Glomerular visceral epithelial cell (primary cell): ENCODE results near the gene C11orf71.

Source experiments
- DNase-seq: peaks from one replicate; pipeline ENCODE4 v3.0.0-alpha.2; 2016; ENCODE audit errors: extremely low spot score

Gene C11orf71

GRCh38 chr11:114399490-114400215, 658 bp downstream of the C11orf71 start:
- no peak for DNase-seq

- no peak for DNase-seq
Observed at GRCh38 chr11:114398303-114398920, 1.9 kb downstream of the C11orf71 start.

GRCh38 chr11:114397349-114397982, 2.8 kb downstream of the C11orf71 start:
- no peak for DNase-seq

- no peak for DNase-seq
Observed at GRCh38 chr11:114396916-114397315, 3.4 kb downstream of the C11orf71 start.

- DNase-seq: peak; percentile 14
Observed at GRCh38 chr11:114395736-114396135, 4.6 kb downstream of the C11orf71 start.

GRCh38 chr11:114392735-114393667, 7.3 kb downstream of the C11orf71 start:
- DNase-seq: no peak

GRCh38 chr11:114386545-114386944, 13.8 kb downstream of the C11orf71 start:
- no peak for DNase-seq

- DNase-seq: no peak
Observed at GRCh38 chr11:114386131-114386530, 14.2 kb downstream of the C11orf71 start.

GRCh38 chr11:114384487-114384886, 15.8 kb downstream of the C11orf71 start:
- DNase-seq: no peak

- DNase-seq: no peak
Observed at GRCh38 chr11:114382509-114382908, 17.8 kb downstream of the C11orf71 start.

- no peak for DNase-seq
Observed at GRCh38 chr11:114379394-114380069, 20.8 kb downstream of the C11orf71 start.

GRCh38 chr11:114377612-114378267, 22.6 kb downstream of the C11orf71 start:
- DNase-seq: peak; percentile 46

GRCh38 chr11:114375052-114375451, 25.3 kb downstream of the C11orf71 start:
- DNase-seq: no peak

- DNase-seq: no peak
Observed at GRCh38 chr11:114368918-114369680, 31.2 kb downstream of the C11orf71 start.

GRCh38 chr11:114367244-114367957, 32.9 kb downstream of the C11orf71 start:
- peak; percentile 62 for DNase-seq

- peak; percentile 87 for DNase-seq
Observed at GRCh38 chr11:114366331-114367243, 33.7 kb downstream of the C11orf71 start.

GRCh38 chr11:114362958-114363357, 37.4 kb downstream of the C11orf71 start:
- DNase-seq: no peak

- no peak for DNase-seq
Observed at GRCh38 chr11:114362326-114362725, 38.0 kb downstream of the C11orf71 start.
